ENCODE results near the gene CFDP1. TPM values are rescaled to one million over a fixed set of nuclear protein-coding genes. Genes with fewer than 3 reads are reported as not detected.
"Not testable (repeated sequence)": the region's sequence is repeated elsewhere in the genome, so short reads cannot be mapped to it uniquely, and the experiment has no call there.

CFDP1 gene
- total RNA-seq, 1 experiment from 2014 or later, result 40.6 TPM

GRCh38 chr16:75459691-75460090 is 26.4 kb upstream of the CFDP1 start:
- DNase-seq (ENCODE audit: low read depth), result no peak

GRCh38 chr16:75458439-75458838 is 25.1 kb upstream of the CFDP1 start:
- DNase-seq (ENCODE audit: low read depth), result no peak

GRCh38 chr16:75458029-75458428 is 24.7 kb upstream of the CFDP1 start:
- DNase-seq (ENCODE audit: low read depth), result no peak

- DNase-seq (ENCODE audit: low read depth), result no peak
Observed at GRCh38 chr16:75457485-75458021, 24.2 kb upstream of the CFDP1 start.

- DNase-seq (ENCODE audit: low read depth), result no peak
Observed at GRCh38 chr16:75456971-75457370, 23.7 kb upstream of the CFDP1 start.

- not testable (repeated sequence) for DNase-seq (ENCODE audit: low read depth)
Observed at GRCh38 chr16:75456486-75456885, 23.2 kb upstream of the CFDP1 start.

- DNase-seq (ENCODE audit: low read depth), result no peak
Observed at GRCh38 chr16:75455677-75456076, 22.4 kb upstream of the CFDP1 start.

GRCh38 chr16:75452464-75453190 is 19.3 kb upstream of the CFDP1 start:
- no peak for DNase-seq (ENCODE audit: low read depth)

GRCh38 chr16:75446416-75446815 is 13.1 kb upstream of the CFDP1 start:
- no peak for DNase-seq (ENCODE audit: low read depth)

DNA sequence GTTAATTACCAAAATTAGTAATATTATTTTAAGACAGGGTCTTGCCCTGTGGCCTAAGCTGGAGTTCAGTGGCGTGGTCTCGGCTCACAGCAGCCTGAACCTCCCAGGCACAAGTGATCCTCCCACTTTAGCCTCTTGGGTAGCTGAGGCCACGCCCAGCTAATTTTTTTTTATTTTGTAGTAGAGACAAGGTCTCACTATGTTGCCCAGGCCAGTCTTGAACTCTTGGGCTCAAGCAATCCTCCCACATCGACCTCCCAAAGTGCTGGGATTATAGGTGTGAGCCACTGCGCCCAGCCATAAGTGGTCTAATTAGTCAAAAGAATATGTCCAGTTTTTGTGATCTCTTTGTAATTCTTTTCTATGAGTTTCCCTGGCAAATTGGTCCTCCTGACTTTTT is 12.0 kb upstream of the CFDP1 start:
- no peak for DNase-seq (ENCODE audit: low read depth)

DNA sequence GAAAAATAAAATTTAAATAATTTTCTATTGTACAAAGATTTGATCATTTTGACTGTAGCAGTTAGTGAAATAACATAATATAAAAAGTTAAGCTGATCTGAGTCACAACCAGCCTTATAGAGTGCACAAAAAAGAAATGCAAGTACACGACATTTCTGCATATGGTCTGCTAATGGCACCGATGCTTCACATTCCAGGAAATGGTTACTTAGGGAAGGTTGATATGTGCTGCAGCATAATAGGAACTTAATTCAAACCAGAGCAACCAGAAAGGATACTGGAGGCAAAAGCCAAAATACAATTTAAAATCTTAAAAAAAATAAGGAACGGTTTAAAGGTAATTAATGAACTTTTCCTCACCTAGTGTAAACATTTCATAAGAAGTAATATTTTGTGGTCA is 10.0 kb upstream of the CFDP1 start:
- no peak for DNase-seq (ENCODE audit: low read depth)

- DNase-seq (ENCODE audit: low read depth), result peak; percentile 85
Observed at GRCh38 chr16:75433732-75434413, 570 bp upstream of the CFDP1 start.

DNA sequence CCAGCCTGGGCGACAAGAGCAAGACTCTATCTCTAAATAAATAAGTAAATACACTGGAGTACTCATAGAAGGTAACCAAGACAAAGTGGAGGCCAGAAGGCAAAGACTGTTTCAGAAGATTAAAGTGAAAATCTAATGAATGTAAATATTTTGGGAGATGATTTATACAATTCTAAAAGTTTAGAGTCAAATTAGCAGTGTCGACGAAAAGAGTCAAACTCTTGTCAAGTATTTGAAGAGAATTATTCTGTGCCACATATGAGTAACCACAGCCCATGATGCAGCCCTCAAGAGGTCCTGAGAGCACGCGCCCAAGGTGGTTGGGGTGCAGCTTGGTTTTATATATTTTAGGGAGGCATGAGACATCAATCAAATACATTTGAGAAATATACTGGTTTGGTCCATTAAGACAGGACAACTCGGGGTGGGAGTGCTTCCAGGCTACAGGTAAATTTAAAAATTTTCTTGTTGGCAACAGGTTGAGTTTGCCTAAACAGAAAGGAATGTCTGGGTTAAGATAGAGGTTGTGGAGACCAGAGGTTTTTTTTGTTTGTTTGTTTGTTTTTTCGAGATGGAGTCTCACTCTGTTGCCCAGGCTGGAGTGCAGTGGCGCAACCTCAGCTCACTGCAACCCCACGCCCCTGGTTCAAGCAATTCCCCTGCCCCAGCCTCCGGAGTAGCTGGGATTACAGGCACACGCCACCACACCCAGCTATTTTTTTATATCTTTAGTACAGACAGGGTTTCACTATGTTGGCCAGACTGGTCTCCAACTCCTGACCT is 3.5 kb downstream of the CFDP1 start:
- no peak for DNase-seq (ENCODE audit: low read depth)

DNA sequence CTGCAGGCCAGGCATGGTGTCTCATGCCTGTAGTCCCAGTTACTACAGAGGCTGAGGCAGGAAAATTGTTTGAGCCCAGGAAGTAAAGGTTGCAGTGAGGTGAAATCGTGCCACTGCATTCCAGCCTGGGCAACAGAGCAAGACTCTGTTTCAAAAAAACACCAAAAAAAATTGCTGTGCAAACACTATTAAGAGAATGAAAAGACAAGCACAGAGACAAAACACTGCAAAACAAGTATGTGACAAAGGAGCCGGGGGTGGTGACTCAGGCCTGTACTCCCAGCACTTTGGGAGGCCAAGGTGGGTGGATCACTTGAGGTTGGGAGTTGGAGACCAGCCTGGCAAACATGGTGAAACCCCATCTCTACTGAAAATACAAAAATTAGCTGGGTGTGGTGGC is 6.8 kb downstream of the CFDP1 start:
- peak; percentile 18 for DNase-seq (ENCODE audit: low read depth)

- DNase-seq (ENCODE audit: low read depth), result not testable (repeated sequence)
Observed at GRCh38 chr16:75424105-75424762, 9.1 kb downstream of the CFDP1 start.

- no peak for DNase-seq (ENCODE audit: low read depth)
Observed at GRCh38 chr16:75423723-75424104, 9.6 kb downstream of the CFDP1 start.

DNA sequence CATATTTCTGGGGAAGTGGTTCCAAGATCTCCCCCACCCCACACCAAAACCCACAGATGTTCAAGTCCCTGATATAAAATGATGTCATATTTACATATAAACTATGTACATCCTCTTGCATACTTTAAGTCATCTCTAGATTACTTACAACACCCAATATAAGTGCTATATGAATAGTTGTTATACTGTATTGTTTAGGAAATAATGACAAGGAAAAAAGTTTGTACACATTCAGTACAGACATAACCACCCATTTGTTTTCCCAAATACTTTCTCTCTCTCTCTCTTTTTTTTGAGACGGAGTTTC is 11.5 kb downstream of the CFDP1 start:
- DNase-seq (ENCODE audit: low read depth), result no peak

DNA sequence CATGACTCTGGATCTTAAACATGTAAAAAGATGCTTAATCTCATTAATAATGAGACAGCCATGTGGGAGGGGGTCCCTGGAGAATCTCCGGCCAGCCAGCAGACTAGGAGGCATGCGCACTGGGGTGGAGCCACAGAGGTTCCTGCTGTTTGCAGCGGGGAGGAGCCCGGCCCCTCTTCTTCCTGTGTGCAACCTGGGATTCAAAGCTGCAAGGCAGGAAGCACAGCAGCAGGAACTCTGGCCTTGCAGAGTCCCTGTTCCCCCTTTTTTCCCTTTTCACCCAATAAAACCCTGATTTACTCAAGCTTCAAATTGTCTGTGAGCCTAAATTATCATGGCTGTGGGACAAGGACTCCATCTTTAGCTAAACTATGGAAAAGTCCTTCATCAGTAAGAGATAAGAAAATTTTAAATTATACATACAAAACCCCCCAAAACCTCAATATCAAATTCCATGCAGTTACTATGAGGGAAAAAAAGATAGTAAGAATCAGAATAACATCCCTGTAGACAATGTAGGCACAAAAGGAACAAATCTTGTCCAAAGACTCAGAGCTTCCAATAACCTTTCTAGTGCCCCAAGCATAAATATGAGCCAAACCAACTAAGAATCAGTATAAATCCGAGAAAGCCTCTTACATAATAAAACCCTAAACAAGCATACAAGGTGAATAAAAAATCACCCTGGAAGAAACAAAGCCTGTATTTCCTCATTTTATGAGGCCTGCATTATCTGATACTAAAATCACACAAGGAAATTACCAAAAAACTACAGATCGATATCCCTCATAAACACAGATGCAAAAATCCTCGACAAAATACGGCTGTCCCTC is 12.1 kb downstream of the CFDP1 start:
- DNase-seq (ENCODE audit: low read depth), result peak; percentile 63

DNA sequence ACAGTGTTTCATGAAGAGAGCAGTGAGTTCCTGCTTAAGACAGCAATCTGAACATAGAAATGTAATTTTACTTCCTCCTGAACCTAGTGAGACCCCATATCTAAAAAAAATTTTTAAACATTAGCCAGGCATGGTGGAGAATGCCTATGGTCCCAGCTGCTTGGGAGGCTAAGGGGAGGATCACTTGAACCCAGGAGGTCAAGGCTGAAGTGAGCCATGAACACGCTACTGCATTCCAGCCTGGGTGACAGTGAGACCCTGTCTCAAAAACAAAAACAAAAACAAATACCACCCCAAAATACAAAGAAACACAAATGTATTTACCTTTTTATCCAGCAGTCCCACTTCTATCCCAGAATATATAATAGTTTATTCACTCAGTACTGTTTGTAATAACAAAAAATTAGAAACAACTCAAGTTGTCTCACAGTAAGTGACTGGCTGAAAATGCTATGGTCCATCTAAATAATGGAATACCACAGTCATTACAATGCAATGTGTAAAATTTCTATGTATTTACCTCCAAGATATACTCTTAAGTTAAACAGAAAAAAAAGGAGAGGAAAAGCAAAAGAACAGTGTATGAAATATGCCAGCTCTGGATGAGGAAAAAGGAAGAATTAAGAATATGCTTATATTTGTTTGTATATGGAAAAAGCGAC is 16.3 kb downstream of the CFDP1 start:
- no peak for DNase-seq (ENCODE audit: low read depth)

DNA sequence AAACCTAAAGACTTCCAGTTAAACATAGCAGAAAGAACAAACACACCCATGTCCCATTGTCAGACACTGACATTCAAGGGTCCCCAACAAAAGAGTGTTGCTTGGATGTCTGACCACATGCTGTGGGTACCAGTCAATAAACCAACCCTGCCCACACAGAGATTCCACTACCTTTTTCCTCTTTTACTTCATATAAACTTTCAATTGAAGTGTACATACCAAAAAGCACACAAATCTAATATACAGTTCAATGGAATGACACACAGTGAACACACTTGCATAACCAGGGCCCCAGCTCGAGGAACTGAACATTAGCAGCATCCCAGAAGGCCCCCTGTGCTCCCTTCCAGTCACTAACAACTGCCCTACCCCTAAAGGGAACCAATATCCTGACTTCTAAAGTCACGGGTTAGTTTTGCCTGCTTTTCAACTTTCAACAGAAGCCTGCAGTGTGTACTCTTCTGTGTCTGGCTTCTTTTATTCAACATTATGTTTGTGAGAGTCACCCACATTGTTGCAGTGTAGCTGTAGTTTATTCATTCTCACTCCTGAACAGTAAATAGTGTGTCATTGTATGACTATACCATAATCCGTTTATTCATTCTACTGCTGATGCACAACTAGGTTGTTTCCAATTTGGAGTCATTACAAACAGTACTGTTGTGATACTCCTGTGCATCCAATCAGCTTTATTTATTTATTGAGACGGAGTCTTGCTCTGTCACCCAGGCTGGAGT is 18.0 kb downstream of the CFDP1 start:
- DNase-seq (ENCODE audit: low read depth), result no peak
